Heart right ventricle (tissue), 16 donors: ENCODE results near the gene UFSP1. TPM values are rescaled to one million over a fixed set of nuclear protein-coding genes. Genes with fewer than 3 reads are reported as not detected.

Source experiments
- ATAC-seq, 8 donors: fragments of 200-7000 bp; cut with Tn5 transposase; one replicate each; pipeline ENCODE4 v1.9.1; 2020; ENCODE audit warnings: mild to moderate bottlenecking in 8 of 8, moderate library complexity in 8 of 8, moderate number of reproducible peaks in 1 of 8
- DNase-seq, 2 donors: peaks; one replicate each; pipeline ENCODE4 v3.0.0-alpha.2; 2020
- H3K27ac ChIP-seq, 10 donors: fragments of 200-600 bp; sonication (generic) in 2 of 10; one replicate each; pipeline versions ENCODE4 v1.5.0 to v1.8.0; 2020 to 2022; ENCODE audit warnings: mild to moderate bottlenecking in 3 of 10
- H3K27me3 ChIP-seq, 7 donors: fragments of 200-600 bp; one replicate each; pipeline ENCODE4 v1.8.0; 2021 to 2022; ENCODE audit warnings: mild to moderate bottlenecking in 2 of 7
- H3K36me3 ChIP-seq, 9 donors: fragments of 200-600 bp; sonication (generic) in 1 of 9; one replicate each; pipeline versions ENCODE4 v1.5.0 to v1.8.0; 2020 to 2022; ENCODE audit warnings: mild to moderate bottlenecking in 2 of 9
- H3K4me1 ChIP-seq, 9 donors: fragments of 200-600 bp; sonication (generic) in 1 of 9; one replicate each; pipeline versions ENCODE4 v1.5.0 to v1.8.0; 2020 to 2022; ENCODE audit warnings: mild to moderate bottlenecking in 4 of 9
- H3K4me3 ChIP-seq, 10 donors: fragments of 200-600 bp; sonication (generic) in 2 of 10; one replicate each; pipeline versions ENCODE4 v1.5.0 to v1.8.0; 2020 to 2022; ENCODE audit warnings: mild to moderate bottlenecking in 7 of 10, moderate library complexity in 2 of 10
- H3K9me3 ChIP-seq, 11 donors: fragments of 200-600 bp in 10 of 11; sonication (generic) in 2 of 11; one replicate each; pipeline versions ENCODE4 v1.5.0 to v1.8.0; 2013 to 2022; ENCODE audit warnings: mild to moderate bottlenecking in 2 of 11, control low read depth in 1 of 11, moderate library complexity in 1 of 11
- CTCF ChIP-seq, 9 donors: fragments of 200-600 bp; sonication (generic) in 2 of 9; IDR thresholded peaks; one replicate each; pipeline versions ENCODE4 v1.5.0 to v1.8.0; 2021 to 2022; ENCODE audit warnings: antibody characterized with exemption in 9 of 9, mild to moderate bottlenecking in 5 of 9, moderate library complexity in 1 of 9
- WGBS, 2 donors: extraction: QIAGEN DNeasy Blood & Tissue Kit; methylation state at CpG; one replicate each; pipeline ENCODE4 v1.1.7; 2013; ENCODE audit warnings: inconsistent platforms in 1 of 2; 5-methylcytosine and 5-hydroxymethylcytosine counted together
- intact Hi-C, 10 donors: fragments of 100-400 bp; cut with DNase I; formaldehyde crosslinking; loops; one replicate each; pipeline versions ENCODE4 v1.11.1 to v1.14.2; 2022
- polyA plus RNA-seq, 2 donors: library from polyadenylated mRNA; stranded (reverse); fragments of 200-250 nt; gene quantifications; one replicate each; pipeline ENCODE4 v1.2.3, GENCODE V29; 2013
- total RNA-seq, 10 donors: library from RNA; stranded (reverse); fragmentation: NEBNext Ultra II Directional in 3 of 10; extraction: Animal tissue kit (Norgen Biotek cat#: 25700) in 3 of 10; gene quantifications; one replicate each; pipeline versions ENCODE4 v1.2.1 to v1.2.4, GENCODE V29; 2021 to 2023
- donor health status: Arrhythmogenic right ventricular cardiomyopathy.
- donor health status: ischemic (EF 13 %, LVEDD 7.1; RV severe dilation, severe dysfunction).
- donor health status: healthy with polysubstance abuse.
- donor health status: DM: no; HTN: yes; CAD: no.
- donor health status: DM: no; HTN: no; CAD: no.
- donor health status: ischemic (EF 25% LVEDD 6.9; RV normal size, moderate dysfunction).
- donor health status: ischemic (EF 25% LVEDD 5.7; RV mildly dilated, moderate dysfunction).
- donor health status: healthy.
- donor health status: DM: yes; HTN: yes; CAD: no.
- donor health status: Ischemic cardiomyopathy.
- donor health status: ischemic (EF 35%, LVEDD 5.7; RV mildly dilated, moderate dysfunction).
- donor health status: nonischemic (EF 11% LVEDD 7.7; RV severe dilation, severe dysfunction).
- donor health status: DM: yes; HTN: yes; CAD: no.
- donor health status: PGD.
- donor health status: ischemic (EF 29% LVEDD 5.4; RV normal size, mild dysfunction).
- donor health status: nonischemic (EF 23%, LVEDD 6.1; RV moderate dilation, normal function).

The UFSP1 gene
- total and polyA plus RNA-seq, 12 donors = 0.99 to 3.4 (median 1.9) TPM

GRCh38 chr7:100863406-100863950, 26.0 kb downstream of the UFSP1 start:
- peaks cover 7 to 41% (median 20%) of the 10 kb centered on the region in 9 donors for H3K4me1 ChIP-seq
- WGBS, 2 donors = 35 to 44% methylated on average over 10 of the region's 10 CpGs
- no peak for DNase-seq
- no peak overlapping the region for H3K27ac ChIP-seq
- H3K27me3 ChIP-seq = no peaks in the 10 kb centered on the region
- H3K36me3 ChIP-seq = peaks cover 0 to 66% (median 6%) of the 10 kb centered on the region in 9 donors
- no peaks in the 10 kb centered on the region for H3K9me3 ChIP-seq
- intact Hi-C loops = loop anchor here in 1 of 10 donors (10.0 kb wide), 1 partner anchor 389 kb away; the partner anchor contains the start of gene TSC22D4
- ATAC-seq = no peak
- no peak for TF ChIP-seq CTCF (IDR thresholded peaks at IDR 0.05)
- H3K4me3 ChIP-seq = no peak overlapping the region

DNA sequence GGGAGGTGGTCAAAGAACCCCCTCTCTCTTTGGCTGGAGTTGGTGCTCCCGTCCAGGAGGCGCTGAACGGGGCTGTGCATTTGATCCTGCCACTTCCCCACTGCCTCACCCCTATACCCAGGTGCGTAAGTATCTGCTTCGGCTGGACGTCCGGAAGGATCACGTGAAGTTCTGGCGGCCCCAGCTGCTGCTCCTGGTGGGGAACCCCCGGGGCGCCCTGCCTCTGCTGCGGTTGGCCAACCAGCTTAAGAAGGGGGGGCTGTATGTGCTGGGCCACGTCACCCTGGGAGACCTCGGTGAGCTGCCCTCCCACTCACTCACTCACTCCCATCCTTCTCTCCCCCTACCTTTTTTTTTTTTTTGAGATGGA, 27.9 kb downstream of the UFSP1 start:
- ATAC-seq (no peak), DNase-seq (no peak)
- intact Hi-C loops = loop anchor here in 1 of 10 donors (10.0 kb wide), 1 partner anchor 387 kb away; the partner anchor contains the start of gene TSC22D4
- no peaks in the 10 kb centered on the region for H3K27me3 ChIP-seq
- no peak for TF ChIP-seq CTCF (IDR thresholded peaks at IDR 0.05)
- H3K36me3 ChIP-seq = peaks cover 0 to 83% (median 6%) of the 10 kb centered on the region in 9 donors
- no peak overlapping the region for H3K4me3 ChIP-seq
- WGBS, 2 donors = 96 to 97% methylated on average over 14 of the region's 14 CpGs
- no peaks in the 10 kb centered on the region for H3K9me3 ChIP-seq
- H3K27ac ChIP-seq = no peak overlapping the region
- H3K4me1 ChIP-seq = peaks cover 3 to 23% (median 9%) of the 10 kb centered on the region in 9 donors

- intact Hi-C loops = loop anchor here in 1 of 10 donors (10.0 kb wide), 1 partner anchor 386 kb away; the partner anchor contains the start of gene TSC22D4
Measured at GRCh38 chr7:100860702-100861615, 28.6 kb downstream of the UFSP1 start.

More at GRCh38 chr7:100860702-100861615, 28.6 kb downstream of the UFSP1 start:
- WGBS, 2 donors = 94 to 97% methylated on average over 18 of the region's 18 CpGs
- no peak for TF ChIP-seq CTCF (IDR thresholded peaks at IDR 0.05)
- Histone ChIP-seq H3K36me3 (peaks cover 0 to 85% (median 6%) of the 10 kb centered on the region in 9 donors), H3K4me3 (no peak overlapping the region), H3K9me3 (no peaks in the 10 kb centered on the region), H3K4me1 (peaks cover 0 to 16% (median 4%) of the 10 kb centered on the region in 9 donors), H3K27me3 (no peaks in the 10 kb centered on the region), H3K27ac (no peak overlapping the region)
- DNase-seq = no peak
- no peak for ATAC-seq
